GM12874 (cell line): ENCODE data around the gene MYCBPAP.

Experiments
- TF ChIP-seq, protein P1 (sequence below): IDR thresholded peaks from 2 replicates; pipeline ENCODE4 v1.5.1; 2011; ENCODE audit warnings: low read depth, mild to moderate bottlenecking, control low read depth, low read length, moderate library complexity; ENCODE audit not compliant: insufficient read depth

MYCBPAP gene

GRCh38 chr17:50475362-50475761 lies 32.9 kb upstream of the MYCBPAP start:
- TF ChIP-seq, protein P1, sequence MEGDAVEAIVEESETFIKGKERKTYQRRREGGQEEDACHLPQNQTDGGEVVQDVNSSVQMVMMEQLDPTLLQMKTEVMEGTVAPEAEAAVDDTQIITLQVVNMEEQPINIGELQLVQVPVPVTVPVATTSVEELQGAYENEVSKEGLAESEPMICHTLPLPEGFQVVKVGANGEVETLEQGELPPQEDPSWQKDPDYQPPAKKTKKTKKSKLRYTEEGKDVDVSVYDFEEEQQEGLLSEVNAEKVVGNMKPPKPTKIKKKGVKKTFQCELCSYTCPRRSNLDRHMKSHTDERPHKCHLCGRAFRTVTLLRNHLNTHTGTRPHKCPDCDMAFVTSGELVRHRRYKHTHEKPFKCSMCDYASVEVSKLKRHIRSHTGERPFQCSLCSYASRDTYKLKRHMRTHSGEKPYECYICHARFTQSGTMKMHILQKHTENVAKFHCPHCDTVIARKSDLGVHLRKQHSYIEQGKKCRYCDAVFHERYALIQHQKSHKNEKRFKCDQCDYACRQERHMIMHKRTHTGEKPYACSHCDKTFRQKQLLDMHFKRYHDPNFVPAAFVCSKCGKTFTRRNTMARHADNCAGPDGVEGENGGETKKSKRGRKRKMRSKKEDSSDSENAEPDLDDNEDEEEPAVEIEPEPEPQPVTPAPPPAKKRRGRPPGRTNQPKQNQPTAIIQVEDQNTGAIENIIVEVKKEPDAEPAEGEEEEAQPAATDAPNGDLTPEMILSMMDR, result no peak

DNA sequence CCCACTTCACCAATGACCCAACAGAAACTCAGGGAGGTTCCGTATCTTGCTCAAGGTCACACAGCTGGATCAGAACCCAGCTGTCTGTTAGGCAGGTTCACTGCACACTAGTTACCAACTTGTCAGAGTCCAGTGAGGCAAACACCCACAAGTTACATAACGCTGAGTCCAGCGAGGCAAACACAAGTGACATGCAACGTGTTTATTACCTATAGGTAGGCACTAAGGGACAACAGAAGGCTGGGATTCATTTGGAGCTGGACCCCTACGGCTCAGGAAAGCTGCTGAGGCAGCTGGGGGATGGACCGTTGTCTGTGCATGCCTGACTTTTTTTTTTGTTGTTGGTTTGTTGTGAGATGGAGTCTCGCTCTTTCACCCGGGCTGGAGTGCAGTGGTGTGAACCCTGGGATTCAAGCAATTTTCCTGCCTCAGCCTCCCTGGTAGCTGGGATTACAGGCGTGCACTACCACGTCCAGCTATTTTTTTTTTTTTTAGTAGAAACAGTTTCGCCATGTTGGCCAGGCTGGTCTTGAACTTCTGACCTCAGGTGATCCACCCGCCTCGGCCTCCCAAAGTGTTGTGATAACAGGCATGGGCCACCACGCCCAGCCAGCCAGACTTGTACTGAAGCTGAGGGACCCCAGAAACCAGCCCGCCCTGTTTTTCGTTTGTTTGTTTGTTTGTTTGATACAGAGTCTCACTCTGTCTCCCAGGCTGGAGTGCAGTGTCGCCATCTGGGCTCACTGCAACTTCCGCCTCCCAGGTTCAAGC lies 31.5 kb upstream of the MYCBPAP start:
- TF ChIP-seq, protein P1, result no peak

DNA sequence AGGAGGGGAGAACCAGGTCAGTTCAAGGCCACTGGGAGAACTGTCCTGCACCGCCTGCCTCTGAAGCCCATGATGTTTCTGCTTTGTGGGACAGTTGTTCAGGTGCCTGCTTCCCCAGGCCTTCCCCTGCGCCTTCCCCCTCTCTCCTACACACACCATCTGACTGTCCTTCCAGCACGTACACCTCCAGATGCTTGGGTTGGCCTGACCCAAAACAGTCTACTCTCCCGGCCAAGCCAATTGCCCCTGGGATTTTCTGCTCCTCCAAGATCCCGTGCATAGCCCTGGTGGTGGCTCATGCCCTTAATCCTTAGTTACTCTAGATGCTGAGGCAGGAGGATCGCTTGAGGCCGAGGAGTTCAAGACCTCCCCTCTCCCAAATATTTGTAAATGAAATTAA lies 30.3 kb upstream of the MYCBPAP start:
- TF ChIP-seq, protein P1, result no peak

DNA sequence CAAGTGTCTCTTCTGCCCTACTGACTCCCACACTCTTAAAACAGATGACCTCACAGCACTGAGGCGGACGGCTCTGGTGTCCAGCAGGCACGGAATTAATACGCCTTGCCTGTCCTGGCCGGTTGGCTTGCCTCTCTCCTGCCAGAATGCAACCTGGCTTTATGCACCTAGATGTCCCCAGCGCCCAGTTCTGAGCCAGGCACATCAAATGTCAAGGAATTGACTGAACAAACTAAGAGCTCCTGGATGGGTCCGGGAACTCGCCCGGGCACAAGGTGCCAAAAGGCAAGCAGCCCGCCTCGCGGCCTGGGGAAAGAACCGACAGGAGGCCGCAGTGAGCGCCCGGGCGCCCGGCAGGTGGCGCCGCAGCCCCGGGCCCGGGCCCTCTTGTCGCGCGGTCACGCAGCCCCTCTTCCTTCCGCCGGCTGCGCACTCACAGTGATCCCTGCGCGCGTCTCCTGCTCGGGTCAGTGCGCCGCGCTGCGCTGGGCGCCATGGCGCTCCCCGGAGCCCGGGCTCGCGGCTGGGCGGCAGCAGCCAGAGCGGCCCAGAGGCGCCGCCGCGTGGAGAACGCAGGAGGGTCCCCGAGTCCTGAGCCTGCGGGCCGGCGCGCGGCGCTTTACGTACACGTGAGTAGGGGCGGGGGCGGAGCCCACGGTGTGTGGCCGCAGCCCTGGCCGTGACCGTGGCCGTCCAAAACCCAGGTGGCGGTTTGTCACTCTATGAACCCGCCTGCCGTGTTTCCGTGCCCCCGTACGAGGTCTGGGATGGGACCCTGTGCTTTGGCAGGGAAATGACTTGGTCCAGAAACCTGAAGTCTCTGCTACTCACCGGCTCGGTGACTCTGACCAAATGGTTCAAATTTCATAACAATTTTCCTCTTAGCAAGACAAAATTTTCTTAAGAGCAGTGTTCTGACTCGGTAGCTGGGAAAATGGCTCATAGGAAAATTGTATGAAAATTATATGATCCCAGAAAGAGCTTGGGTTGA lies 29.6 kb upstream of the MYCBPAP start, which contains the start of gene RSAD1:
RSAD1 (plus strand) TSS at position 470 of the 991 bp plus-strand sequence; CDS start at position 495, 25 bp downstream.
- TF ChIP-seq, protein P1, result peak; percentile 93

DNA sequence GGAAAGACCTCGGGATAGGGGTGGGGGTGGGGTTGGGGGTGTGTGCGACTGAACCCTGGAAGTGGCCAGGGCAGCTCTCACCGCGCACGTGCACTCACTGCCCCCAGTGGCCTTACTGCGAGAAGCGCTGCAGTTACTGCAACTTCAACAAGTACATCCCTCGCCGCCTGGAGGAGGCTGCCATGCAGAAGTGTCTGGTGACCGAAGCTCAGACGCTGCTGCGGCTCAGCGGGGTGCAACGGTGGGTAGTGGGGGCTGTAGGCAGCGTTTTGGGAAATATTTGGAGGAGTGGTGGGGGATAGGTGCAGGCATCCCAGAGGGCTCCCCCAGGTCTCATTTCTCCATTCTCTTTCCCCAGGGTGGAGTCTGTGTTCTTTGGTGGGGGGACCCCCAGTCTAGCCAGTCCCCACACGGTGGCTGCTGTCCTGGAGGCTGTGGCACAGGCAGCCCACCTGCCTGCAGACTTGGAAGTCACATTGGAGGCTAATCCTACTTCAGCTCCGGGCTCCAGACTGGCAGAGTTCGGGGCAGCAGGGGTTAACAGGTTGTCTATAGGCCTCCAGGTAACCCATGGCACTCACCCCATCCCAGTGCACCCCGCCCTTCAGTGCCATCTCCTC lies 28.6 kb upstream of the MYCBPAP start:
- TF ChIP-seq, protein P1, result peak; percentile 76

- TF ChIP-seq, protein P1, result no peak
Observed at GRCh38 chr17:50480142-50480764, 28.0 kb upstream of the MYCBPAP start.
